Stimulated activated naive CD8-positive, alpha-beta T cell treated with anti-CD3 and anti-CD28 coated beads, Interleukin-15, amount 100 ng/mL, for 72 hours (primary cell): ENCODE data around the gene CCDC14.
"Not testable (repeated sequence)": the region's sequence is repeated elsewhere in the genome, so short reads cannot be mapped to it uniquely, and the experiment has no call there.

ENCODE experiments used
- ATAC-seq: fragments of 150-1000 bp; cut with Tn5 transposase; 2 replicates; pipeline ENCODE4 v1.10.0; 2021; ENCODE audit warnings: mild to moderate bottlenecking, moderate library complexity
- DNase-seq, 2 donors: peaks; one replicate each; pipeline ENCODE4 v3.0.0; 2021 to 2022
- H3K27ac Mint-ChIP-seq, 2 donors: one replicate each; pipeline ENCODE4 v1.8.0; 2022; ENCODE audit warnings: mild to moderate bottlenecking in 2 of 2, mixed read lengths in 2 of 2, moderate library complexity in 2 of 2
- H3K27me3 Mint-ChIP-seq: one replicate; pipeline ENCODE4 v1.8.0; 2022; ENCODE audit warnings: mixed read lengths
- H3K4me1 Mint-ChIP-seq: one replicate; pipeline ENCODE4 v1.8.0; 2022; ENCODE audit warnings: mild to moderate bottlenecking, mixed read lengths
- H3K4me3 Mint-ChIP-seq, 2 donors: one replicate each; pipeline ENCODE4 v1.8.0; 2022; ENCODE audit warnings: mild to moderate bottlenecking in 2 of 2, mixed read lengths in 2 of 2, moderate library complexity in 1 of 2
- H3K9me3 Mint-ChIP-seq, 2 donors: one replicate each; pipeline ENCODE4 v1.8.0; 2022; ENCODE audit warnings: mixed read lengths in 2 of 2

Gene CCDC14, protein sequence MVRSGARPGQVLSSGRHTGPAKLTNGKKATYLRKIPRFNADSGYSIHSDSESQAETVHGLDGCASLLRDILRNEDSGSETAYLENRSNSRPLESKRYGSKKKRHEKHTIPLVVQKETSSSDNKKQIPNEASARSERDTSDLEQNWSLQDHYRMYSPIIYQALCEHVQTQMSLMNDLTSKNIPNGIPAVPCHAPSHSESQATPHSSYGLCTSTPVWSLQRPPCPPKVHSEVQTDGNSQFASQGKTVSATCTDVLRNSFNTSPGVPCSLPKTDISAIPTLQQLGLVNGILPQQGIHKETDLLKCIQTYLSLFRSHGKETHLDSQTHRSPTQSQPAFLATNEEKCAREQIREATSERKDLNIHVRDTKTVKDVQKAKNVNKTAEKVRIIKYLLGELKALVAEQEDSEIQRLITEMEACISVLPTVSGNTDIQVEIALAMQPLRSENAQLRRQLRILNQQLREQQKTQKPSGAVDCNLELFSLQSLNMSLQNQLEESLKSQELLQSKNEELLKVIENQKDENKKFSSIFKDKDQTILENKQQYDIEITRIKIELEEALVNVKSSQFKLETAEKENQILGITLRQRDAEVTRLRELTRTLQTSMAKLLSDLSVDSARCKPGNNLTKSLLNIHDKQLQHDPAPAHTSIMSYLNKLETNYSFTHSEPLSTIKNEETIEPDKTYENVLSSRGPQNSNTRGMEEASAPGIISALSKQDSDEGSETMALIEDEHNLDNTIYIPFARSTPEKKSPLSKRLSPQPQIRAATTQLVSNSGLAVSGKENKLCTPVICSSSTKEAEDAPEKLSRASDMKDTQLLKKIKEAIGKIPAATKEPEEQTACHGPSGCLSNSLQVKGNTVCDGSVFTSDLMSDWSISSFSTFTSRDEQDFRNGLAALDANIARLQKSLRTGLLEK

DNA sequence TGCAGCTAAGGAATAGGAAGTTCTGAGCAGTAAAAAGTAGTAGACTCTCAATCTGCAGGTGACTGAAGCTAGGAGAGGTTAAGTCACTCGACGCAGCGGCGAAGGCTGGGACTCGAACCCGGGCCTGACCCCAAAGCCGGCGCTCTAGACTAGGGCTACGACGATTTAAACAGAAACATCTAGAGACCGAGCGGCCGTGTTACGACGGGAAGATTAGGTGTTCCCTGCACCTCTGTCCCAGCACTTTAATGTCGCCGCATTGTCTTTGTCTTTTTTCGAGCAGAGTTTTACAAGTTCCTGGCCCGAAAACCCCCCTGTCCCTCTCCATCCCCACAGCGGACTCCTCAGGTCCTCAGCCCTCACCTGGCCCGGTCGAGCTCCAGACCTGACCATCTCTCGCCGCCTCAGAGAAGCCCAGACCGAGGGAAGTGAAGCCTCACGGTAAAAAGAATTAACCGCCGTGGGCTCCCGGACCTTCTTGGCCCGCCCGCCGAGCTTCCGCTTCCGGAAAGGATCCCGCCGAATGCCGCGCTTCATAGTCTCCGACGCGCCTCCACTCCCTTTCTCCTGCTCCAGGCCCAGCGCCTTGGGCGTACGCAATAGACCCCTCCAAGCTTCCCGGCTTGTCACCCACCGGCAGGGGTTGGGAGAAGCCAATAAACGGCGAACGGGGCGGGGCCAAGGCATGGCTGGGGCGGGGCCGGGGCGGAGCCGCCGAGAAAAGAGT is at the start of gene CCDC14:
Gene CCDC14 (minus strand): TSS at position 449 of the 727 bp plus-strand sequence. CDS start 56 bp downstream, at position 393.
- Mint-ChIP-seq H3K9me3 (no peaks in the 10 kb centered on the region), H3K27ac (peak within 1 kb of the TSS; percentile 92 to 96)

DNA sequence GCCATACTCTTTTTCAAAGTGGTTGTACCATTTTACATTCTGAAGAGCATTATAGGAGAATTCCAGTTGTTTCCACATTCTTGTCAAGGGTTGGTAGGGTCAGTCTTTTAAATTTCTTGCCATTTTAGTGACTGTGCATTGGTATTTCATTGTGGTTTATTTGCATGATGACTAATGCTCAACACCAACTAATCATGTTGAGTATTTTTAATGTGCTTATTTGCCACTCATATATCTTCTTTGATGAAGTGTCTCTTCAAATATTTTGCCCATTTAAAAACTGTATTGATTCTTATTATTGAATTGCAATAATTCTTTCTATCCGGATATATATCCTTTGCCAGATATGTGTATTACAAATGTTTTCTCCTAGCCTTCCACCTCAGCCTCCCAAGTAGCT is 47.3 kb upstream of the CCDC14 start:
- not testable (repeated sequence) for H3K4me1 Mint-ChIP-seq, ATAC-seq
- peaks cover 62% of the 10 kb centered on the region for H3K27me3 Mint-ChIP-seq

More for the DNA sequence above, at the start of gene CCDC14:
- ATAC-seq (peak; percentile 92), DNase-seq (peak; percentile 66 to 76)
- H3K4me3 Mint-ChIP-seq, result peak within 1 kb of the TSS; percentile 92 to 95
- peaks cover 17% of the 10 kb centered on the region for H3K4me1 Mint-ChIP-seq
- peaks cover 9% of the 10 kb centered on the region for H3K27me3 Mint-ChIP-seq

DNA sequence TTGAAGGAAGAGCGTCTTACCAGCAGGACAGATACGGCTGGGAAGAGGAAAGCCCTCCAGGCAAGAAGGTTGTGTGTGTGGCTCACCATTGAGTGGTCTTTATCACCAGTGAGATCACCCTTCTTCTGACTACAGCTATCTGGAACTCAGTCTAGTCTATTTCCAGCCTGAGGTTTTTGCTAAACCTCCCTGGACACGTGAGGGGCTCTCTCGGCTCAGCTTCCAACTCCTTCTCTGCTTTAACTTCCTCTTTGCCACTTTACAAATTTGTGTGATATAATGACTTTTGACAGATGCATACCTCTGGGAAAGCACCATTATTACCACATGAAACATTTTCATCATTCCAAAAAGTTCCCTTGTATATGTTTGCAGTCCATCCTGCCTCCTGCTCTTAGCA is 46.2 kb upstream of the CCDC14 start:
- DNase-seq, result no peak
- ATAC-seq, result no peak
- no peaks in the 10 kb centered on the region for H3K9me3 Mint-ChIP-seq
- no peak overlapping the region for H3K4me3 Mint-ChIP-seq
- H3K27ac Mint-ChIP-seq, result no peak overlapping the region
- peaks cover 72% of the 10 kb centered on the region for H3K27me3 Mint-ChIP-seq
- H3K4me1 Mint-ChIP-seq, result no peaks in the 10 kb centered on the region

More for the DNA sequence above, 47.3 kb upstream of the CCDC14 start:
- H3K27ac Mint-ChIP-seq, H3K9me3 Mint-ChIP-seq, H3K4me3 Mint-ChIP-seq, DNase-seq: not testable (repeated sequence)

DNA sequence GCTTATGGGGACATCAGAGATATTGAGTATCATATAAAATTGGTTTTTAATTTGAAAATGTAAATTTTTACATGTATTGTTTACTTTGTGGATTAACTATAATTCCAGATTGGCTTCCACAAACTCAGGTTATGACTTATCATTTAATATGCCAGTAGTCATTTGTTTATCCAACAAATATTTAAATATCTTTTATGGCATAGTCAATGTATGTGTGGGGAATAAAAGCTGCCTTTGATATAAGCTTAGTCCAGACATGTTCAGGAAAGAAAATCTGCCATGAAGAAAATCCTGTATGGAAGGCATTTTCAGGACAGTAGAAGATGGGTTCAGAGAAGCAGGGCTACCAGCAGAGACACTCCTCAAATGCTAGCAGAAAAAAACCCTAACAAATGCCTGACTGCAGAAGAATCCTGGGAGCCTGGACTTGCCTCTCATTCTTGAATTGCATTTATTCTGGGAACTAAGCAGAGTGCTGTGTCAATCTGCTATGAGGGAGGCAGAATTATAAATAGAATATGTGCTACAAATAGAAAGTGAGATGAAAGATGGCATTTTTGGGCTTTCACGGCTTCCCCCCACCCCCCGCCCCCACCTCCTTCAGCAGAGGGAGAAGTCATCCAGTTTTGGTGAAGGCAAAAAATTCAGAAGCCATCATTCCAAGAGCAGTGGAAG is 41.5 kb upstream of the CCDC14 start:
- peak overlapping the region in 1 of 2 donors; percentile 23 for H3K27ac Mint-ChIP-seq
- not testable (repeated sequence) for H3K9me3 Mint-ChIP-seq, H3K4me1 Mint-ChIP-seq, H3K4me3 Mint-ChIP-seq, ATAC-seq, DNase-seq
- H3K27me3 Mint-ChIP-seq, result peaks cover 69% of the 10 kb centered on the region

DNA sequence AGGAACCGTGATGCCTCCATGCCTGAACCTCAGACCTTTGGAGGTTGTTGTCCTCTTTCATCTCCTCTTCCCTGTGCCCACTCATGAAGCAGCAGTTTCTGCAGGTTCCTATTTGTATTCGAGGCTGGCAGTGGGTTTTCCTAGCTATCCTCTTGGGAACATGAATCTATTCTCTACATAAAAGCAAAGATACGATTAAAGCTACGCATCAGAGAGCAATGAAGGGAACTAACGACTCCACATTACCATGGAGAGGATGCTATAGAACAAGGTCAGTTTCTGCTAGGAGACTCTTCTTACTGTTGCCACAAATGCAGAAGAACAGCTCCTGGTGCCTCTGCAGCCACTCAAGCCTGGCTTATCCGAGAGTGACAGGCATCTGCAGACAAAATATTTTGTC is 40.3 kb upstream of the CCDC14 start:
- DNase-seq, H3K9me3 Mint-ChIP-seq, H3K4me1 Mint-ChIP-seq, ATAC-seq, H3K4me3 Mint-ChIP-seq, H3K27ac Mint-ChIP-seq: not testable (repeated sequence)
- peaks cover 58% of the 10 kb centered on the region for H3K27me3 Mint-ChIP-seq

DNA sequence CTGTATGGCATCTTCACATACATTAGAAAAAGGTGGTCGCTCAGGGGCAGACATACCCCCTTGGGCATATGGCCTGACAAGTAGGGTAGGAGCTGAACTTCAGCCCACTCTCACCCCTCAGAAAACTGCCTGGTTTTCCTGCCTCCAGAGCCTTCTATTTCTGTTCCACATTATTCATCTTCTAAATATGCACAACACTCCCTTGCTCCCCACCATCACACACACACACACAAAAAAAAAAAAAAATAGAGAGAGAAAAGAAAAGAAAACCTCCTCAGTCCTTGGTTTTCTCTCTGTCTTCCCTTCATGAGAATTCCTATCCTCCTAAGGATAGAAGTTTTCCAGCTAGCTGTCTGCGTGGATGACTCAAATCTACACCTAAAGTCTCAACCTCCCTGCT is 36.5 kb upstream of the CCDC14 start:
- peaks cover 21% of the 10 kb centered on the region for H3K27me3 Mint-ChIP-seq
- H3K4me3 Mint-ChIP-seq, result no peak overlapping the region
- DNase-seq, result no peak
- no peak overlapping the region for H3K27ac Mint-ChIP-seq
- ATAC-seq, result no peak
- H3K9me3 Mint-ChIP-seq, result no peaks in the 10 kb centered on the region
- H3K4me1 Mint-ChIP-seq, result no peaks in the 10 kb centered on the region

DNA sequence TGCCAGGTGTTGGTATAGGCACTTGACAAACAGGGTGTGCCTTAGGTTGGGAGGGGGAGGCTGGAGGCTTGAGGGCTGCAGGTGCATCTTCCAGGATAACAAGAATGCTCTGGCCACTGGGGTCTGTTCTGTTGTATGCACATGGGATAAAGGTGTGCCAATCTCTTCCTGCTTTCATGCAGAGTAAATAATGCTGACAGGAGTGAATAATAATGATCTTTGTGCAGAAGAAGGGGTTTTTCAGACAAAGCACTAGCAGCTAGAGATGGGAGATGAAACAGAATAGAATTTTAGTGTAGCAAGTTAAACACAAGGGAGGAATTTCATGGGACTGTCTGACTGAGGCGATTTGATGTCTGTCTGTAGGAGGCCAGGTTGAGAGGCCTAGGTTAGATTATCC is 32.8 kb upstream of the CCDC14 start:
- no peaks in the 10 kb centered on the region for H3K9me3 Mint-ChIP-seq

DNA sequence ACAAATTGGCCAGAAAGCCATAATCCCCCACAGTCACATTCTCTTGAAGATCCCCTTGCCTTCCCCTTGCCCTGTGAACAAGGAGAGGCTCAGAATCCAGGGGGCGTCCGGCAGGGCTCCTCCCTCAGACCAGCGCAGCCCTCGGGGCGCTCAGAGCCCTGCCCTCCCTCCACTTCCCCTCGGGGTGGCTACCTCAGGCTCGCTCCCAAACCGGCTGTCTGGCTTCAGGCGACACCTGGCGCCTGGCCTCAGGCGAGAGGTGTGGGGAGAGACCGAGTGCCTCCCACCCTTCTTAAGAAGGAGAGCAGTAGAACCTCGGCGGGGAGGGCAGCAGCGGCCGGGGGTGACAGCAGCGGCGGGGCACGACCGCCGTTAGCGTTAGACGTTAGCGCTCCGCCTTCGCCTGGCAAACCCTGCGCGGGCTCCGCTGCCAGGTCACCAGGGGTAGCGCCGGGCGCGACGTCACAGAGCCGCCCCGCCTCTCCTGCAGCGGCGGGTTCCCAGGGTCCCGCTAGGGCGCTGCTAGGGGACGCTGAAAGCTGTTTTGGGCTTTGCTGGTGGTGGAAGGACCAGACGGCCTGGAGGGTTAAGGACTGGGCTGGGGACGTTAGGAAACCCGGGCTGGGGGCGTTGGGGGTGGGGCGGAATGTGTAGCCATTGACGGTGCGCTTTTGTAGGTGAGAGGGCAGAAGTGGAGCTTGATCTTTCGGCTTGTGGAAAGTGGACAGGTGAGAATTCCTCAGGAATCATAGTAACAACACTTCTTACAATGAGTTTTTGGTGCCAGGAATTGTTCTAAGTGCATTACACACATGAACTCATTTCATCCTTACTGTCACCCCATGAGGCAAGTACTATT is 30.9 kb upstream of the CCDC14 start, which contains the start of gene ROPN1:
Gene ROPN1 (minus strand): TSS at position 395 of the 859 bp plus-strand sequence. CDS start 11,643 bp downstream, outside the sequence.
- peak; percentile 93 for ATAC-seq
- not testable (repeated sequence) for DNase-seq, H3K9me3 Mint-ChIP-seq, H3K4me1 Mint-ChIP-seq, H3K27ac Mint-ChIP-seq
- Mint-ChIP-seq H3K27me3 (peaks cover 40% of the 10 kb centered on the region), H3K4me3 (peak within 1 kb of the TSS; percentile 34 to 38)

More for the DNA sequence above, 32.8 kb upstream of the CCDC14 start:
- H3K4me1 Mint-ChIP-seq, result no peaks in the 10 kb centered on the region
- no peak overlapping the region for H3K27ac Mint-ChIP-seq
- no peak for ATAC-seq
- peaks cover 35% of the 10 kb centered on the region for H3K27me3 Mint-ChIP-seq
- H3K4me3 Mint-ChIP-seq, result no peak overlapping the region
- DNase-seq, result no peak

DNA sequence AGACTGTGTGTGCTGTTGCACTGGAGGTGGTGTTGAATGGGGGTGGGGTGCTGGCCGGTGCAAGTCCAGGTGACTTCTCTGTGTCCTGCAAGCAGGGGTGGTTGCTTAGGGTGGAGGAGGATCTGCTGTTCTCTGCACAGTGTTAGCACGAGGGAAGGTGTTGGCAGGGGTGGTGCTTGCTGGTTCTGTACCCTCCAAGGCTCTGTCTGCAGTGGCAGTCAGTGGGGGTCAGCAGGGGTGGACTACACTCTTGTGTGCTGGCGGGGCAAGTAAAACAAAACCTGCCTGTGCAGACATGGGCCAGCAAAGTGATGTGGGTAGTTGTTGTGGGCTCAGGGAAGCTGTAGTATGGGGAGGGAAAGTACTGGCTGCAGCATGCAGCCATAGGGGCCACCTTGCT is 25.4 kb upstream of the CCDC14 start:
- peaks cover 85% of the 10 kb centered on the region for H3K27me3 Mint-ChIP-seq
- peak; percentile 42 for ATAC-seq
- H3K27ac Mint-ChIP-seq, result no peak overlapping the region
- H3K9me3 Mint-ChIP-seq, result no peaks in the 10 kb centered on the region
- H3K4me3 Mint-ChIP-seq, result no peak overlapping the region
- H3K4me1 Mint-ChIP-seq, result no peaks in the 10 kb centered on the region
- no peak for DNase-seq

DNA sequence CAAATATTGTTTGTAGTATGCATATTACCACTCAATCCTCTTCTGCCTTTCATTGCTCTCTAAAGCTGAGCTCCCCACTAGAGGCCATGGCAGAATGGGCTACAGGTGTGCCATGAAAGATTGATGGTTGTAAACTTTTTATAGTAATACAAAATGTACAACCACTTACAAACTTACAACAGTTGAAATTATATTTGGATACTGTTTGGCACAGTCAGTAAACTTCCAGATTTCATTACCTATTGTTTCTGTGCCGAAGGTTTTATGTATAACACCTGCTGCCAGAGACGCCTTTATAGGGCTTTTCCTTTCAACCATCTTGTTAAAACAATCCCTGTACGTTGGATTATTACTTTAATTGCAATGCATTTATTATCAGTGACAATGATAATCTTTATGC is 23.9 kb upstream of the CCDC14 start:
- ATAC-seq (no peak), DNase-seq (no peak)
- Mint-ChIP-seq H3K27me3 (peaks cover 87% of the 10 kb centered on the region), H3K27ac (no peak overlapping the region), H3K4me3 (no peak overlapping the region), H3K9me3 (no peaks in the 10 kb centered on the region), H3K4me1 (no peaks in the 10 kb centered on the region)

DNA sequence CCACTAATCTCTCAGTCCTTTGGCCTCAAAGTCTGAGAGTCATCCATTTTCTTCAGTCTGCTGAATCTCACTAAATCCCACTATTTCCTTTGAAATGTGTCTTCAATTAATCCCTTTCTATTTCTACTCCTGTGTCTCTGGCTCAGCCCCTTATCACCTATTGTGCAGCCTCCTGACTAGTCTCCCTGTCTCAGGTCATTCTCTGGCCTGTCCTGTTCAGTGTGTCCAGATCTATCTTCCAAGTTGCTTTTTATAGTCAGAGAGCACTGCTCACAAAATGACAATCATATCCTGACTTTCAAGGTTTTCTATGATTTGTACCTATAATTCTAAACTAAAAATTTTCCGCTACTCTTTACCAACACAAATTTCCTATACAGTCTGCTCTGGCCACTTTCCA is 23.3 kb upstream of the CCDC14 start:
- Mint-ChIP-seq H3K27ac (no peak overlapping the region), H3K4me1 (no peaks in the 10 kb centered on the region), H3K9me3 (no peaks in the 10 kb centered on the region), H3K27me3 (peaks cover 87% of the 10 kb centered on the region), H3K4me3 (no peak overlapping the region)
- no peak for ATAC-seq
- DNase-seq, result no peak

DNA sequence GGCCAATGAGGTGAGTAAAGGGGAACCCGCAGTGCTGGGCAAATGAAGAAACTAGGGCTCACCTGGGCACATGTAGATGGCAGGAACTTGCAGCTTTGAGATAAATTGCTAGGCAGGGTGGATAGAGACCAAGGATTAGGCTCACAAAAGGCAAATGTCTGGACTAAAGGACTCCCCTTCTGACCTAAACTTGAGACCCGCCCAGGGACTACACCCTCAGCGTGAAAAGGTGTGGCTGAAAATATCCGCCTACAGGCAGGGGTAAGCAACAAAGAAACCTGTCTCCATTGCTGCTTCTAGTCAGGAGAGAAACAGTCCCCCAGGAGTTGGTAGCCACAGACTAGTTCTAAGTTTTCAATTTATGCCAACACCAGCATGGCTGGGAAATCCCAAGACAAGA is 20.3 kb upstream of the CCDC14 start:
- H3K27ac Mint-ChIP-seq, DNase-seq, H3K4me3 Mint-ChIP-seq, H3K4me1 Mint-ChIP-seq, H3K9me3 Mint-ChIP-seq, ATAC-seq: not testable (repeated sequence)
- peaks cover 61% of the 10 kb centered on the region for H3K27me3 Mint-ChIP-seq

DNA sequence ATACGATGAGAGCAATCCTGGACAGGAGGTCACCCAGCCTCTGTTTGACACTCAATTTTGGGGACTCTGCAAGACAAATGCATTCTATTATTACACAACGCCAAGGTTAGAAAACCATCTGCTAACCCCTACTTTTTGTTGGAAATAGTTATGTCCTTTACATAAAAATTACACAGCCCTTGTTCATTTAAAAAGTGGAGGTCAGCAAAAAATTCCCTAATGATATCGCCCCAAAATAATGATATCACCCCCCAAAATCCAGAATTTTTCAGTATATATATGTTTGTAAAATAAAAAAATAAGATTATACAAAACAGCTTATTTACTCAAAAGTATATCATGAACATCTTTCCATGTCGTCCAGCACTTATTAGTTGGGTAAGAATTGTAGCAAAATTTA is 19.5 kb upstream of the CCDC14 start:
- DNase-seq (no peak), ATAC-seq (no peak)
- Mint-ChIP-seq H3K27ac (no peak overlapping the region), H3K9me3 (no peaks in the 10 kb centered on the region), H3K27me3 (peaks cover 59% of the 10 kb centered on the region), H3K4me3 (no peak overlapping the region), H3K4me1 (no peaks in the 10 kb centered on the region)
